GM21619 (cell line): Measurements from ENCODE around the gene TMEM33.

Source experiments
- ATAC-seq: cut with Tn5 transposase; IDR thresholded peaks from one replicate; pipeline ENCODE4 v1.9.1; 2021; ENCODE audit not compliant: unreplicated experiment

TMEM33 gene

DNA sequence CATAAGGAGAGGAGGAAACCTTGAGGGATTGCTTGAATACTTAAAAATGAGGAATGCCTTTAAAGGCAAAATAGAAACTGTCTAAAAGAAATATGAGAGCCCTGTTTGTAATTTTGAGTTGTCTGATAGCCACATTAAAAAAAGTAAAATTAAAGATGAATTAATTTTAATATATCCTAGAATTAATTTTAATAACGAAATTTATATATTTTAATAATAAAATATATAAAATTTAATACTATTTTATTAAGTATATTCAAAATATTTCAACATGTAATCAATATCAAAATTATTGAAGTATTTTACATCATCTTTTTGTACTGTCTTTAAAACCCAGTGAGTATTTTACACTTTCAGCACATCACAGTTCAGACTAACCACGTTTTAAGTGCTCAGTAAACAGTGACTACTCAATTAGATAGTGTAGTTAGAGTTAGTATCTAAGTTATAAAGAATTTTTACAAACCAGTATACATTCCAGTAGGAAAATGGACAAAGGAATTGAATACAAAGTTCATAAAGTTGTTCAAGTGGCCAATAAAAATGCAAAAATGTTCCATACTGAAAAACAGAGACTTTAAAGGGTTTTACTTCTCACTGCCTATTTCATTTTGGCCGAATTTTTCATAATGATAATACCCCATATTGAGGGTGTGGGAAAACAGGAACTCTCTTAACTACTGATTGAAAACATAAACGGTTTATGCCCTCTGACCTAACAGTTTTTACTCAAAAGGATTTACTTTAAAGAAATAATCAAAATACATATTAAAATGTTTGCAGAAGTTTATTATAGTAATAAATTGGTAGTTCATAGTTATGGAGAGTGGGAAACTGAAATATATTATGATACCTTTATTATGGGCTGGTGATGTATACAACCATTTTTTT lies 58.0 kb downstream of the TMEM33 start:
- no peak for ATAC-seq

DNA sequence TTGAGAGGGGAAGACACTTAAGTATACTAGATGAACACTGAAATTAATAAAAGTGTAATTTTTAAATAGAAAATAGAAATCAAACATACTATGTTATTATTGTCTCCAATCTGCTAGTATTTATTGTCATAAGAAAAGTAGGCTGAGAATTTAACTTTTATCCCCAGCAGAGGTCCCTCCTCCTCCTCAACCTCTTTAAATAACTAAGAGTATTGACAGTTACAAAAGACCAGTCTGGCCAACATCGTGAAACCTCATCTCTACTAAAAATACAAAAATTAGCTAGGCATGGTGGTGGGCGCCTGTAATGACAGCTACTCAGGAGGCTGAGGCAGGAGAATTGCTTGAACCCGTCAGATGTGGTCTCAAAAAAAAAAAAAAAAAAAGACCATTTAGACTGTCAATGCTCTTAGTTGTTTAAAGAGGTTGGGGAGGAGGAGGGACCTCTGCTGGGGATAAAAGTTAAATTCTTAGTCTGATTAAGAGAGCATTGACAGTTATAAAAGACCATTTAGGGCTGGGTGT lies 59.3 kb downstream of the TMEM33 start:
- no peak for ATAC-seq

DNA sequence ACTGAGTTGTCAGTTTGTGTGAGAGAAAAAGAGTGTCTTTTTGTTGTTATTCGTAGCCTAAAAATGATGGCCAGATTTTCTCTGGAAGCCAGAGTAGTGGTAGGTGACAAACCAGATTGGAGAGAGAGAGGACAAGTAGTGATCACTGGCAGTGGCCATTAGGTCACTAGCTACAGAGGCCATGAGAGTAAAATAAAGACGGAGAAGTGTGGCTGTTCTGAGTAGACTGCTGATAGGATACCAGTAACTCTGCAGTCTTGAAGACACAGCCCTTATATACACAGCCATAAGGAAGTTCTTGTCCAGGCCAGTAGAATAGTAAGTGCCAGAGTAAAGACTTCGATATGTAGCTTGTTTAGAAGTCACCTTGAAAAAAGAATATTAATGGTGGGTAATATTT lies 62.8 kb downstream of the TMEM33 start:
- no peak for ATAC-seq

DNA sequence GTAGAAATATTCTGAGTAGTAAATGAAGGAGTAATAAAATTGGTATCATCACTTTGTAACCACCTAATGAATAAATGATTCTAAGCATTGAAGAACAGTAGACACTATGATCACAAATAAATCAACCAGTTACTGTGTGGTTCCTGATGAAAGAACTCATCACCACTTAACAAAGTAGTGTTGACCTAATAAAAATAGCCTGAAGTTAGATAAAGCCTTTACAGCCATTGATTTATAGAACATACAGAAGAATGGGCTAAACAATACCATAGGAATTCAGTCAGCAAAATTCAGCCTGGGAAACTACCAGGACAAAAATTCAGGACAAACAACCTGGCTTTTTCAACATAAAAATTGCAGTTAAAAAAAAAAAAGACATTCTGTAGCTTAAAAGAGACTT lies 64.1 kb downstream of the TMEM33 start:
- ATAC-seq: no peak

DNA sequence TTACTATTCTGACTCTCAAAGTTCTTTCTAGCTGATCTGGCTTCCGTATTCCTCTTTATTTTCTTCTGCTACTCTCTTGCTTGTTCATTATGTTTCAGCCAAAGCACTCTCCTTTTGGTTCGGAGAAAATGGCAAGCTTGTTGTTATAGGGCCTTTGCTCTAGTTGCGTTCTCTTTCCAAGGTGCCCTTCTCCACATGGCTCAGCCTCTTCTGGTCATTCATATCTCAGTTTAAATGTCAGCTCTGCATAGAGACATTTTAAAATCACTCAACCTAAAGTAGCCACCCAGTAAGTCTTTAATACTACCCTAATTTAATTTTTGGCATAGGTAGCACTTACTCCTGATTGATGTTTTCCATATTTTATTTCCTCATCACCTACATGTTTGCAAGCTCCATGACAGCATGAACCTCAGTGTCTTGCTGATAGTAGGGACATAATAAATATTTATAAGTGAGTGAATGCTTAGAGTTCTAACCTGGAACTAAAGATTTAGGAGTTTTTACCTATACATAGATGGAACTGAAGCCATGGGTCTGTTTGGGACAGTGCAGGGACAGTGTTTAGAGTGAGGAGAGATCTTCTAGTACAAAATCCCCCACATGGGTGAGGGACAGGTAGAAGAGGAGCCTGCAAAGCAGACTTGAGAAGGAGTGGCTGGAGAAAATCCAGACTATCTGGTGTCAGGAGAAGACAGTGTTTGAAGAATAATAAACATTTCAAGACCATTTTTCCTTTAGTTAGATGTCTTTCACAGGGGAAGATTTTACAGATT lies 73.0 kb downstream of the TMEM33 start:
- ATAC-seq: no peak
